Esophagus muscularis mucosa (tissue), 4 donors: ENCODE measurements around the gene TRPT1. TPM values are rescaled to one million over a fixed set of nuclear protein-coding genes. Genes with fewer than 3 reads are reported as not detected.
A peak's percentile ranks its signal among the peaks of the same experiment; 100 is the strongest.

Source experiments
- DNase-seq: peaks from one replicate; pipeline ENCODE4 v3.0.0-alpha.2; 2017; ENCODE audit errors: extremely low spot score
- H3K27ac ChIP-seq, 4 donors: fragments of 200-600 bp; sonication (generic); replicated peaks in 1 of 4; 1 replicate in 3 of 4; 2 replicates in 1 of 4; pipeline ENCODE4 v1.5.1; 2016 to 2019; ENCODE audit warnings: mild to moderate bottlenecking in 1 of 4
- H3K27me3 ChIP-seq, 4 donors: fragments of 200-600 bp; sonication (generic); one replicate each; pipeline versions ENCODE4 v1.5.1 to v1.6.0; 2016 to 2019
- H3K36me3 ChIP-seq, 4 donors: fragments of 200-600 bp; sonication (generic); one replicate each; pipeline ENCODE4 v1.5.1; 2016 to 2019
- H3K4me1 ChIP-seq, 4 donors: fragments of 200-600 bp; sonication (generic); one replicate each; pipeline ENCODE4 v1.5.1; 2016 to 2019
- H3K4me3 ChIP-seq, 4 donors: fragments of 200-600 bp; sonication (generic); 1 replicate in 2 of 4; 2 replicates in 2 of 4; pipeline ENCODE4 v1.5.1; 2016 to 2019; ENCODE audit warnings: mild to moderate bottlenecking in 4 of 4, moderate library complexity in 1 of 4
- H3K9me3 ChIP-seq, 4 donors: fragments of 200-600 bp; sonication (generic); 1 replicate in 3 of 4; 2 replicates in 1 of 4; pipeline ENCODE4 v1.5.1; 2016 to 2019
- EP300 ChIP-seq: sonication (generic); formaldehyde crosslinking; IDR thresholded peaks from one replicate; pipeline ENCODE4 v1.6.1; 2017; ENCODE audit warnings: antibody characterized with exemption
- POLR2A ChIP-seq: fragments of 450-650 bp; IDR thresholded peaks from one replicate; pipeline ENCODE4 v1.6.1; 2017; ENCODE audit warnings: antibody characterized with exemption, moderate library complexity, mild to moderate bottlenecking, low read depth
- POLR2AphosphoS5 ChIP-seq, 2 donors: sonication (generic); formaldehyde crosslinking; IDR thresholded peaks; one replicate each; pipeline ENCODE4 v1.6.1; 2017; ENCODE audit warnings: antibody characterized with exemption in 2 of 2
- WGBS: methylation state at CpG from one replicate; pipeline ENCODE4 v1.1.5; 2018; 5-methylcytosine and 5-hydroxymethylcytosine counted together
- intact Hi-C: fragments of 100-400 bp; cut with DNase I; formaldehyde crosslinking; loops from one replicate; pipeline ENCODE4 v1.15.1; 2023
- total RNA-seq, 4 donors: library from RNA; depleted of rRNA; stranded (reverse); fragments of >200 nt; gene quantifications; one replicate each; pipeline versions ENCODE4 v1.1.0 to v1.2.1, GENCODE V29; 2016
- TF ChIP-seq, protein P1 (sequence below), 3 experiments: fragments of 200-600 bp in 2 of 3; fragments of 450-650 bp in 1 of 3; sonication (generic) in 2 of 3; IDR thresholded peaks; one replicate each; pipeline ENCODE4 v1.5.1; 2017 to 2019; ENCODE audit warnings: antibody characterized with exemption in 3 of 3, mild to moderate bottlenecking in 2 of 3, moderate library complexity in 1 of 3

TRPT1 gene
- total RNA-seq, 4 donors from 2014 or later = 42.3 to 90.5 (median 72.1) TPM

DNA sequence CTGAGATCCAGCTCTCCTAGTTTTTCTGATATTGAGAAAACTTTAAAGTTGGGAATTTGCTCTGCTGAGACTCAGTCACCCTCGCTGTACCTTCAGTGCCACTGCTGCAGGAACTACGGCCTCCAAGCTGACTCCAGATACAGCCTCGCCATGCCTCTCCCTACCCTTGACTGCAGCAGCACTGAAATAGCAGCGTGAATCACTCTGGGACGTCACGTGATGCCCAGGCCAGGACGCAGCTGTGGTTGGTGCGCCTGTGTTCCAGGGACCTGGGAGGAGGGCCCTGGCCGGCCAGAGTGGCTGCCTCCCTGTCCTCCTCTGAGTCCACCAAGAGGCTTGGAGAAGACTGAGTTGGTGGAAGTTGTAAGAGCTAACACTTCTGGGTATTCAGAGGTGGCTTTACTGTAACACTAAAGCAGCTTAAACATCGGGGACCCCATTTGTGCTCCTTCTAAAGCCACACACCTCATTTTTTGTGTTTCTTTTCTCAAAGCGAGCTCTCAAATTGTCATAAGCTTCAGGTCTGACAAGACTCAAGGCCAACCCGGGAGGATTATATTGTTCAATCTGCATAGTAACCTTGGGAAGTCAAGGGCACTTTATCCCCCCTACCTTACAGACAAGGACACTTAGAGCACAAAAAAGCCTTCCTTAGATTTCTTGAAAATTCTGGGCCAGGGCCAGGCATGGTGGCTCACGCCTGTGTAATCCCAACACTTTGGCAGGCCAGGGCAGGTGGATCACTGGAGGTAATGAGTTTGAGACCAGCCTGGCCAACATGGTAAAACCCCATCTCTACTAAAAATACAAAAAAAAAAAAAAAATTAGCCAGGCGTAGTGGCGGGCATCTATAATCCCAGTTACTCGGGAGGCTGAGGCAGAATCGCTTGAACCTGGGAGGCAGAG is 44.2 kb downstream of the TRPT1 start:
- 38% methylated on average over 17 of the region's 17 CpGs for WGBS
- peak overlapping the region in 3 of 4 donors; percentile 70 to 79 (median 77) for H3K27ac ChIP-seq
- H3K27me3 ChIP-seq = peaks cover 0 to 4% (median 0%) of the 10 kb centered on the region in 4 donors
- no peaks in the 10 kb centered on the region for H3K36me3 ChIP-seq
- peak; percentile 98 for DNase-seq
- H3K4me3 ChIP-seq = peak overlapping the region in 2 of 4 donors; percentile 17 to 19
- no peaks in the 10 kb centered on the region for H3K9me3 ChIP-seq
- H3K4me1 ChIP-seq = peaks cover 39 to 53% (median 46%) of the 10 kb centered on the region in 4 donors
- intact Hi-C loops = no loop called here
- TF ChIP-seq POLR2AphosphoS5 (IDR thresholded peaks at IDR 0.05) (peak; percentile 98 to 100), POLR2A (peak; percentile 43), EP300 (no peak)
- TF ChIP-seq, protein P1, sequence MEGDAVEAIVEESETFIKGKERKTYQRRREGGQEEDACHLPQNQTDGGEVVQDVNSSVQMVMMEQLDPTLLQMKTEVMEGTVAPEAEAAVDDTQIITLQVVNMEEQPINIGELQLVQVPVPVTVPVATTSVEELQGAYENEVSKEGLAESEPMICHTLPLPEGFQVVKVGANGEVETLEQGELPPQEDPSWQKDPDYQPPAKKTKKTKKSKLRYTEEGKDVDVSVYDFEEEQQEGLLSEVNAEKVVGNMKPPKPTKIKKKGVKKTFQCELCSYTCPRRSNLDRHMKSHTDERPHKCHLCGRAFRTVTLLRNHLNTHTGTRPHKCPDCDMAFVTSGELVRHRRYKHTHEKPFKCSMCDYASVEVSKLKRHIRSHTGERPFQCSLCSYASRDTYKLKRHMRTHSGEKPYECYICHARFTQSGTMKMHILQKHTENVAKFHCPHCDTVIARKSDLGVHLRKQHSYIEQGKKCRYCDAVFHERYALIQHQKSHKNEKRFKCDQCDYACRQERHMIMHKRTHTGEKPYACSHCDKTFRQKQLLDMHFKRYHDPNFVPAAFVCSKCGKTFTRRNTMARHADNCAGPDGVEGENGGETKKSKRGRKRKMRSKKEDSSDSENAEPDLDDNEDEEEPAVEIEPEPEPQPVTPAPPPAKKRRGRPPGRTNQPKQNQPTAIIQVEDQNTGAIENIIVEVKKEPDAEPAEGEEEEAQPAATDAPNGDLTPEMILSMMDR (IDR thresholded peaks at IDR 0.05) = no peak

DNA sequence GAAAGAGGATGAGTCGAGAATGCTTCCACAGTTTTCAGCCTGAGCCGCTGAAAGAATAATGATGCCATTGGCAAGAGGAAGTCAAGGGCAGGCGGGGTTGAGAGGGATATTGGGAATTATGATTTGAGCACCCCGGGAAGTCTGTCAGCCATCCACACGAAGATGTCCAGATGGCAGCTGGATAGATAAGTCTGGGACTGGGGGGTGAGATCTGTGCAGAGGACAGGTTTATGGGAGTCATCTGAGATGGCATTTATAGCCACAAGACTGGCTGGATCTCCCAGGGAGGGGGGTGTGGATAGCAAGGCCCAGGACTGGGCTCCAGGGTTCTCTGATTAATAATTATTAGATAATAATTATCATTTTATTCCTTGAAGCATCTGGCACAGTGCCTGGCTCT is 45.1 kb downstream of the TRPT1 start:
- no peaks in the 10 kb centered on the region for H3K36me3 ChIP-seq
- H3K9me3 ChIP-seq = no peaks in the 10 kb centered on the region
- H3K27ac ChIP-seq = peak overlapping the region in 3 of 4 donors; percentile 70 to 79 (median 77)
- peaks cover 39 to 53% (median 46%) of the 10 kb centered on the region in 4 donors for H3K4me1 ChIP-seq
- DNase-seq = no peak
- intact Hi-C loops = no loop called here
- TF ChIP-seq POLR2AphosphoS5 (IDR thresholded peaks at IDR 0.05) (no peak), EP300 (no peak), POLR2A (no peak)
- TF ChIP-seq, protein P1 (IDR thresholded peaks at IDR 0.05) = no peak
- H3K27me3 ChIP-seq = peaks cover 0 to 4% (median 0%) of the 10 kb centered on the region in 4 donors
- WGBS = 55% methylated on average over 5 of the region's 5 CpGs
- peak overlapping the region in 1 of 4 donors; percentile 17 for H3K4me3 ChIP-seq

GRCh38 chr11:64178951-64179639 is 46.9 kb downstream of the TRPT1 start:
- no peak for DNase-seq
- H3K9me3 ChIP-seq = no peaks in the 10 kb centered on the region
- 96% methylated on average over 12 of the region's 12 CpGs for WGBS
- H3K4me1 ChIP-seq = peaks cover 30 to 42% (median 36%) of the 10 kb centered on the region in 4 donors
- no peaks in the 10 kb centered on the region for H3K36me3 ChIP-seq
- no peak overlapping the region for H3K4me3 ChIP-seq
- intact Hi-C loops = no loop called here
- no peak overlapping the region for H3K27ac ChIP-seq
- no peak for TF ChIP-seq POLR2A
- TF ChIP-seq, protein P1 (IDR thresholded peaks at IDR 0.05) = no peak
- no peaks in the 10 kb centered on the region for H3K27me3 ChIP-seq

GRCh38 chr11:64178203-64178602 is 47.8 kb downstream of the TRPT1 start:
- no peak for DNase-seq
- H3K36me3 ChIP-seq = no peaks in the 10 kb centered on the region
- no peaks in the 10 kb centered on the region for H3K9me3 ChIP-seq
- intact Hi-C loops = no loop called here
- WGBS = 93% methylated on average over 1 of the region's 1 CpG
- peaks cover 23 to 33% (median 27%) of the 10 kb centered on the region in 4 donors for H3K4me1 ChIP-seq
- H3K4me3 ChIP-seq = no peak overlapping the region
- TF ChIP-seq EP300 = no peak
- TF ChIP-seq POLR2A = no peak
- TF ChIP-seq, protein P1 (IDR thresholded peaks at IDR 0.05) = no peak
- TF ChIP-seq POLR2AphosphoS5 (IDR thresholded peaks at IDR 0.05) = no peak
- no peak overlapping the region for H3K27ac ChIP-seq
- no peaks in the 10 kb centered on the region for H3K27me3 ChIP-seq
